Hematopoietic multipotent progenitor cell (in vitro differentiated cells): ENCODE results near the gene REV3L. TPM values are rescaled to one million over a fixed set of nuclear protein-coding genes. Genes with fewer than 3 reads are reported as not detected.

Experiments
- DNase-seq, 3 donors: peaks; one replicate each; pipeline ENCODE4 v3.0.0-alpha.2; 2011 to 2015; ENCODE audit warnings: low read depth in 2 of 3, low spot score in 2 of 3
- total RNA-seq: library from RNA; depleted of rRNA; stranded (reverse); fragments of >200 nt; gene quantifications from one replicate; pipeline ENCODE4 v1.2.3, GENCODE V29; 2012

REV3L gene
- total RNA-seq, 1 donor, result 11.3 TPM

DNA sequence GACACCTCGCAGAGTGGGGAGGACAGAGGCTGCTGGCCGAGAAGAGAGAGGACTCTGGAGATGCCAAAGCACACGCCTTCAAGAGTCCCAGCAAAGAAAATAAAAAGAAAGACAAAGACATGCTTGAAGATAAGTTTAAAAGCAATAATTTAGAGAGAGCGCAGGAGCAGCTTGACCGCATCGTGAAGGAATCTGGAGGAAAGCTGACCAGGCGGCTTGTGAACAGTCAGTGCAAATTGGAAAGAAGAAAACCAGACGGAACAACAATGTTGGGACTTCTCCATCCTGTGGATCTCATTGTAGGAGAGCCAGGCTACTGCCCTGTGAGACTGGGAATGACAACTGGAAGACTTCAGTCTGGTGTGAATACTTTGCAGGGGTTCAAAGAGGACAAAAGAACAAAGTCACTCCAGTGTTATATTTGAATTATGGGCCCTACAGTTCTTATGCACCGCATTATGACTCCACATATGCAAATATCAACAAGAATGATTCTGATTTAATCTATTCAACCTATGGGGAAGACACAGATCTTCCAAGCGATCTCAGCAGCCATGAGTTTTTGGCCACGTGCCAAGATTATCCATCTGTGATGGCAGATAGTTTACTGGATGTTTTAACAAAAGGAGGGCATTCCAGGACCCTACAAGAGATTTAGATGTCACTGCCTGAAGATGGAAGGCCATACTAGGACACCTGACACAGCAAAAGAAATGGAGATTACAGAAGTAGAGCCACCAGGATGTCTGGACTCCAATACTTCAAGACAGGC is 52.2 kb downstream of the REV3L start:
- DNase-seq, result no peak

DNA sequence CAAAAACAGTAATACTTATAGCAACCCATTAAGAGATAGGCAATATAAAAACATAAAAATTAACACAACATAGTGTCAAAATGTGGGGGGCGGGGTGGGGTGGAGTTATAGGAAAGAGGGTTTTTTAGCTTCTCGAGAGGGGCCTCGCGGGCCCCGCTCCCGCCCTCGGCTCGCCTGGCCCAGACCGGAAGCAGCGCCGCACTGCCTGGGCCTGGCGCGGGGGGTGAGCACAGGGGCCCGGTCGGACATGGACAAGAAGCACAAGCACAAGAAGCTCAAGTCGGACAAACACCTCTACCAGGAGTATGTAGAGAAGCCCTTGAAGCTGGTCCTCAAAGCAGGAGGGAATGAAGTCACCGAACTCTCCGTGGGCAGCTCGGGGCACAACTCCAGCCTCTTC is 53.4 kb downstream of the REV3L start:
- DNase-seq, result no peak

DNA sequence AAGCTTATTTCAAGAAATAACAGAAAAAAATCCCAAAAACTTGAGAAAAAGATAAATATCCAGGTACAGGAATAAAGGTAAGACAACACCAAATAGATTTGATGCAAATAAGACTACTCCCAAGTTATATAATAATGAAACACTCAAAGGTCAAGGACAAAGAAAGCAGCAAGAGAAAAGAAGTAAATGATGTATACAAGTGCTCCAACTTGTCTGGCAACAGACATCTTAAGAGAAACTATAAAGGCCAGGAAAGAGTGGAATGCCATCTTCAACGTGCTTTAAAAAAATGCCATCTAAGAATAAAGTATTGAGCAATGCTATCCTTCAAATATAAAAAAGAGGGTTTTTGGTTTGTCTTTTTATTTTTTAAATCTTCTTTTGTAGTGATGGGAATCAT is 54.2 kb downstream of the REV3L start:
- DNase-seq, result no peak

DNA sequence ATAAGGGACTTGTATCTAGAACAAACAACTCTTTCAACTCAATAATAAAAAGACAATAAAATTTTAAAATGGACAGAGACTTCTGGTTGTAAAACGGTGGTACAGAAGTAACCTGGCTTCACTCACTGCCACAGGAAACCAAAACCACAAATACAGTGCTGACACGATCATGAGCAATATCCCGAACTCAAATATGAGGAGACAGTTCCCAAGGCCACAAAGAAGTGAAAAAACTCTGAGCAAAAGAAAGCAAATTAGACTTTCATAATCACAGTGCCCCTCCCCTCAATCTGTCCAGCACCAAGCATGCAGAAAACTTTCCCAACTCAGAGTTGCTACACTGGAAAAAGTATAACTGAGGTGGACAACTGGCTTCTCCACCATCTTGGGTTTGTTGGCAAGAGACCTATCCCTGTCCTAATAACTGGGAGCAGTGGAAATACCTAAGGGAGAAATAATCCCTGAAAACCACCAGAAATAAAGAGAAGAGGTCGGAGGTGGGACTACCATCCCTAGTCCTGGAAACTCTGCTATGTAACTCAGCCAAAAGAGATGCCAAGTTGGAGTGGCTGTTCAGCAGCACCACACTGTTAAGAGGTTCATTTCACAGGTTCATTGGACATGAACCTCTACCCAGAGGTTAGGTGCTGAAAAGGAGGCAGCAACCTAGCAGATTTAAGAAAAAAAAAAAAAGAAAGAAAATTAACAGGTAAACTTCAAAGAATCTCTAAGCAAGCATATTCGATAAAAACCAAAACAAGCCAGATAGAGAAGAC is 55.5 kb downstream of the REV3L start:
- DNase-seq, result peak in 2 of 3 donors; percentile 67 to 73

DNA sequence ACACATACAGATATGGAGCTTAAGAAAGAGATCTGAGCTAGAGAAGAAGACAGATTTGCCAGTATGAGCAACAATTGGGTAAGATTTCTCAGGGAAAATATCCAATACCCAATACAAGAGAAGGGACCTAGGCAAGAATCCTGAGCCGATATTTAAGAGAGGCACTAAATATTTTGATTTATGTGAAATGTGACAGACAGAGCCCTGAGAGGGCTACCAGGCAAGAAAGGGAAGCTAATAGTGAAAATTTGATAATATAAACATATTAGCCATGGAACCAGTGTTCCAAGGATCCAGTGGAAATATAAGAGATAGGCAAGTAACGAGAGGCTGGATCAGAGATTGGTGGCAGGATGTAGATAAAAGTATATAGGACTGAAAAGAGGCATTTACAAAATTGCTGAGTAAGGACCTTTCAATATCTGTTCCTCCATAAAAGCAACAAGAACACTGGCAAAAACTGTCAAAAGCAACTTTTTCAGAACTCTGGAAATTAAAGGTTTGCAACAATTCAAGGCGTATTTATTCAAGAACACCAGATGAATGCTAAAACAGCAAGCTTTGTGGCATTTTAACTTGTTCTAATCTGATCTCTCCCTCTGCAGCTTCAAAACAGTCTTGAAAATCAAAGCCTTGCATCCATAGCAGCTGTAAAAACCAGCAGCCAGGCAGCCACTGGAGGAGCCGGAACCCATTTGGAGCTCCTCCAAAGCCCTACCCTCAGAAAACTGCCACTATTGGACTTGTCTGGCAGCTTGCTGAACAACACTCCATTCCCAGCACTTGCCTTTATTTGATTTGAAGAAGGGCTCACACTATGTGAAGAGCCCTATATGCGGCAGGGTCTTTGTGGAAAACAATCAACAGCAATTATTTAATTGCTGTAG is 58.8 kb downstream of the REV3L start:
- no peak for DNase-seq

DNA sequence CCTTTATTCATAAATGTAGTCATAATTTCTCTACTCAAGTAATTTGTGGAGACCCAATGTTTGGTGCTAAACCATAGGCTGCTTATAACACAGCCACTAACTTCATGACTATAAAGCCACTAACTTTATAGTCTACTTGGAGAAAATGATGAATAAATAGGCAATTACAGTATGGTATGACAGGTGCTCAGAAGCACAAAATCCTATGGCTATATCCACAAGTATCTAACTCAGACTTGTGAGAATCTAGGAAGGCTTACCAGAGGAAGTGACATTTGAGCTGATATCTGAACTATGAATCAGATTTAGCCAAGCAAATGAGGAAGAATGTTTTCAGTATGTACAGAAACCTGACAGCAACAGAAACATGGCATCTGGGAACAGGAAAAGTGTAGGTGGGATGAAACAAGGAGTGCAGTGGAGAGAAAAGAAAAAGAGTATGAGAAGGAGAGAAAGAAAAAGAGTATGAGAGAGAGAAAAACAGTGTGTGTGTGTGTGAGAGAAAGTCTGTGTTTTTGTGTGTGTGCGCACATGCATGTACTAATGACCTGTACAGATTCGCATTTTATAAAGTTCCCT is 59.9 kb downstream of the REV3L start:
- DNase-seq, result no peak

DNA sequence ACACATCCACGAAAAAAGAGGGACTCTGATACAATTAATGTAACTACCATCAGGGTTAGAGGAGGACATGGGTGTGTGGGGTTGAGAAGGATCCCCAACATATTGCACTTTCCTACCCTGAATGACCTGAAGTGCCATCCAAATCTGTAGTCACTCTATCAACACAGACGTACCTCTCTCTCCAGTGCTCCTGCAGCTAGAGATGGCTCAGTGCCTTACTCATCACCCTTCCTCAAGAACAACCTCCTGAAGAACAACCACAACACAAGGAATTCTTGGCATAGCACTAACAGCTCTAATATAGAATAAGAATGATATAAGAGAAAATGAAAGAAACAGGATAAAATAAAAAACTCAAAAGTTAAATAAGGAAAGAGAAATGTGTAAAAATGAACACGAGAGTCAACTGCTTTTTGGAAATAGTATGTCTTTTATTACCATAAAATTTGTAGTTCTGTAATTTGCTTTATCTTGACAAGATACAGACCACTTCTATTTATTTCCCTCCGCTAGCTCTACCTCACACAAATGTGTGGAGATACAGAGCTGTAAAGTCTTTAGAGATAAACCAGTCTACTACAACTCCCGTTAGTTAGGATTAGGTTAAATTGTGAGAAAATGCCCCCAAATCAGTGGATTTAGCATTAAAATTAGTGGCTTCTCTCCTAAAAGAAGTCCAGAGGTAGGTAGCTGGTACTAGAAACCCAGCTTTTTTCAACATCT is 63.9 kb downstream of the REV3L start:
- no peak for DNase-seq

DNA sequence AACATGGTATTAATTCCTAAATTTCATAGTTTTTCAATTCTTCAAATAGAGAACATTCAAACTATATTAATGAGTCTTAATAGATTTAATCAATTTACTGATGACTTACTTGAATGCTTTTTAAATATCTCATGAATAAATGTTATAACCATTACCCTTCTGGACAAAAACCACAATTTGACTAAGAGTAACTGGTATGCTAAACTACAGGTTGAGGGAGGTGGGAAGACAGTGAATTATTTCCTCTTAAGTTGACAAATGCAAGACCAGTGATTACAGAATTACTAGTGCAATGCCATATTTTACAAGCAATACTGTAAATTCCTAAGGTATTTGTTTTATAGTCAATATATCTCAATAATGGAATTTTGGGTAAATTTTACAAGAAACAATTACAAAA is 65.1 kb downstream of the REV3L start:
- no peak for DNase-seq

DNA sequence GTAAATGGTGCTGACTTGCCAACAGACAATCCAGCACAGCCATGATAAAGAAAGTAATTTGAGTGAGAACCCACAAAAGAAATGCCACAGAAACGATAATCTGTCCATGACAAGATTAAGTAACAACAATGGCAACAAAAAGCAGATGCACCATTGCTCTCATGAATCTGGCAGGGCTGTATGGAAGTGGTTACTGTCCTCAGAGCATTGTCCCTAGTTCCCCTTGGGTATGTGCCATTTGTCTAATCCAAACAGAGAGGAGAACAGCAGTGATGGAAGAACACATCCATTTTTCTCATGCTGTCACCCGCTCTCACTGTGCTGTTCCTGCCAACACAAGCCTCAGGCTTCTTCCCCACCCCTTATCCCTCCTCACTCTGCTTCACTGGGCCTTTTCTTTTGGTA is 65.8 kb downstream of the REV3L start:
- DNase-seq, result no peak

DNA sequence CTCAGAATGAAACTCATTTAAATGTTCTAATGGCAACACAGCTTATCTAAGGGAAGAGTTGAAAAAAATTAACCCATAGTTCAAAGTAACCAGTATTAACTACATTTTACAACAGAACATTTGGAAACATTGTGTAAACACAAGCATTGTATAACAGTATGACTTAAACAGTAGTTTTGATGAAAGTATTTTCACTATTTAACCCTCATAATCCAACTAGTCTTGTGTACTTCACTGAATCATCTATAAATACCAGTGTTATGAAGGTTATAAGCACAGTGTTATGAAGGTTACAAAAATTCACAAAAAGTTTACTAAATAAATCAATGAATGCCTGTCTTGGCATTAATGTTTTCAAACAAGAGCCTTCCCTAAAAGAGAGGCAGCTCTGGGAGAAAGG is 66.5 kb downstream of the REV3L start:
- no peak for DNase-seq

DNA sequence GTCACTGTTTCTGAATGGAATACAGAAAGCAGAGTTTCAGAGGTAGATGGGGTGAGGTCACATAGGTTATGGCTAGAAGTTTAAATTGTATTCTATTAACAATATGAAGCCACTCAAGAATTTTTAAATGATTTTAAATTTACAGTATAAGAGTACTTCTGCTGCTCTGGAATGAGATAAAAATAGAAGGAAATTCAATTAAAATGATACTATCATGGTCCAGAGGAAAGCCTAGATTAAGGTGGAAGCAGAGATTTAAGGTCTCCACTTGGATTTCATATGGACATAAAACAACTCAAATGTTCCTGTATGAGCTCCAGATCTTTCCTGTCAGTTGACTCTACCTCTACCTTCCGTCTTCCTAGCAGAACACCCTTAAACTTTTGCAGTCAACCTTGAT is 68.6 kb downstream of the REV3L start:
- no peak for DNase-seq

DNA sequence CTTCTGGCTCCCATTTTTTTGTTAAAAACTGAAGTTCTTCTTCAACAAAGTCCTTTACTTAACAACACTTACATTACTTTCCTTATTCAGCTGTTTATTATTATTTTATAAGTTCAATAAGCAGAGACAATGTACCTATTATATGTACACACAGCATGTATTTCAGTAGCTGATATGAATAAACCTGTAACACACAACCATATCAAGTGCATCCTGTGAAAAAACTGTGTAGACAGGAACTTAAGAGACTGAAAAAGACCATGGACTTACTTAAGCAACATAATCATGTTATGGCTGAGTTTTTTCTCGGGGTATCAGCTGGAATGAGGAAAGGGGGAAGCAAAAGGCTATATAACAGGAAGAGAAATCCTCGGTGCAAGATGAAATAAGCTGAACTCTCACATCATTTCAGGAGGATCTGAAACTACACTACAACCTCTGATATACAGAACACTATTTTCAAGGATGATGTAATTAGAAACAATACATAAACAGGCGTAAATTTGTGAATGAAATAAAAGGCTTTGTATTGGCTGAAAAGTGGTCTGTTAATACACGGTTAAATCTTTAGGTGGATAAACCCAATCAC is 70.9 kb downstream of the REV3L start:
- no peak for DNase-seq

DNA sequence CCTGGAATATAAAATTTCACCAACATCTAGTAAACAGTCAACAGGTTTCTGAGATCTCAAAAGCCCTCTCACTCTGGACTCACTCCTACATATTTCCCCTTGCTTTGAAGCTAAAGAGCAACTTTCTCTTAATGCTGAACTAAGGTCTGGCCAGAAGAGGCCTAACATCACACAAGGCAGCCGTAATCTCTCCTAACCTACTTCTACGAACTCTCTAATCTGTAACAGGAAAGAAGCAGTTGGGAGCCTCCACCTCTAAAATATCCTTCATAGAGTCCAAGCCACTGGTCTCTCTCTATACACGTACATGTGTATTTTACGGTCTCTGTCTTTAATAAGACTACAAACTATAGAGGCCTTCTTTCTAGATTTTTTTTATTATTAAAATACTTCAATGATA is 72.0 kb downstream of the REV3L start:
- DNase-seq, result no peak

DNA sequence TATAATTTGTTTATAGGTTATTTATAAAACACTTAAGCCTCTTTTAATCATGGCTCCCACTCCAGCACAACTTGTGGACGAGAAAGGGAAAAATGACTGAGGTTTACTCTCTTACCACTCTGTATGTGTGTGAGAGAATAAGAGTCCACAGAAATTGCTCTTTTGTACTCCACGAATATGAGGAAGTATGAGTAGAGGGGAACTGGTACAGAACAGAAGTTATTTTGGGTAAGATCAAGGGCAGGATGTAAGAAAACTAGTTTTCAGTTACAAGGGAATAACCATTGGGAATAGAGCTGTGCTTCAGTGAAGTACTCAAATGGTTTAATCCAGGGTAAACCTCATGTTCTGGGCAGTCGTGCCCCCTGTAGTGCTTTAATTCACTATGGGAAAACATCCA is 72.6 kb downstream of the REV3L start:
- peak in 1 of 3 donors; percentile 48 for DNase-seq

DNA sequence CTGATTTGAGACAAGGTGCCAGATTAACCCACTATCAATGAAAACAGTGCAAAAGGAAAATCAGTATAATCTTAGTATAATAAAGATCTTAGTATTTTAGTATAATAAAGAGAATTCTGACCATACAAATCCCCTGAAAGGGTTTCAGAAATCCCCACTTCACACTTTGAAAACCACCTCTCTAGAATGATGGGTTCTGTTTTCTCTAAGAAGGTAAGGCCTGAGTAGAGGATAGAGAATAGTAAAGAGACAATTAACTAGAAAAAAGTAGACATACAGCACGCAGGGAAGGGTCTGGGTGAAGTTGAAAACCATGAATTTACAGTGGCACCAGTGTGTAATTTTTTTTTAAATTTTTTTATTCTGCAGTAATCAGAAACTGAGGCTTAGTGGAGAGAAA is 73.6 kb downstream of the REV3L start:
- no peak for DNase-seq

DNA sequence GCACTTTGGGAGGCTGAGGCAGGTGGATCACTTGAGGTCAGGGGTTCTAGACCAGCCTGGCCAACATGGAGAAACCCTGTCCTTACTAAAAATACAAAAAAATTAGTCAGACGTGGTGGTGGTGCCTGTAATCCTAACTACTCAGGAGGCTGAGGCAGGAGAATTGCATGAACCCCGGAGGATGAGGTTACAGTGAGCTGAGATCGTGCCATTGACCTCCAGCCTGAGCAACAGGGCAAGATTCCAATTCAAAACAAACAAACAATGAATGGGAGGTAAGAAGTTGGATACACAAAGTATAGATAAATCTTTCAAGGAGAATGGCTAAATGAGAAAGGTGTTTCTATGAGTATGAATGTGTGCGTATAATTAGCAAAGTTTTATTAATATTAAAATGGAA is 75.3 kb downstream of the REV3L start:
- no peak for DNase-seq

DNA sequence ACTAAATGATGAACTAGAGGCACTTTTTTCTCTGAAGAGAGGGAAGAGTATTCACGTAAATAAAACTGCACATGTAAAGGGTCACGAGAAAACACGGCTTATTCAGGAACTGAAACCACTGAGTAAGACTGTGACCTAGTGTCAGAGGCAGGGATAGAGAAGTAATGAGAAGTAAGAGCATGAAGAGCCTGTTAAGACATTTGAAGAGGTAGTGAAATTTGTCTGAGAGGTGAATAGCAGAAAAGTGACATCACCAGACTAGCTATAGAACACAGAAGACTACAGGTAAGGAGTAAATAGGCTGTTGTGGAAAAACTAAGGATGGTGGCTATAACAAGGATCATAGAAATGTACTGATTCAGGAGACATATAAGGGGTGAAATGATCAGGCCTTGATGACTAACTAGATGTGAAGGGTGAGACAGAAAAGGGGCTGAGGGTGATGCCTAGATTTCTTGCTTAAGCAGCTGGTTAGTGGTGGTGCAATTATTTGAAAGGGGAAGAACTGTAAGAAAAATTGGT is 76.8 kb downstream of the REV3L start:
- peak in 1 of 3 donors; percentile 42 for DNase-seq

DNA sequence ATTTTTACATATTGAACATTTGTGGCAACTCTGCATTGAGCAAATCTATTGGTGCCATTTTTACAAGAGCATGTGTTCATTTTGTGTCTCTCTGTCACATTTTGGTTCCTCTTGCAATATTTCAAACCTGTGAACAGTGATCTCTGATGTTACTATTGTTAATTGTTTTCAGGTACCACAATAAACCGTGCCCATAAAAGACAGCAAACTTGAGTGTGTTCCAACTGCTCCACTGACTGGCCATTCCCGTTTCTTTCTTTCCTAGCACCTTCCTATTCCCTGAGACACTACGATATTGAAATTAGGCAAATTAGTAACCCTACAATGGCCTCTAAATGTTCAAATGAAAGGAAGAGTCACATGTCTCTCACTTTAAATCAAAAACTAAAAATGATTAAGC is 79.6 kb downstream of the REV3L start:
- DNase-seq, result no peak

DNA sequence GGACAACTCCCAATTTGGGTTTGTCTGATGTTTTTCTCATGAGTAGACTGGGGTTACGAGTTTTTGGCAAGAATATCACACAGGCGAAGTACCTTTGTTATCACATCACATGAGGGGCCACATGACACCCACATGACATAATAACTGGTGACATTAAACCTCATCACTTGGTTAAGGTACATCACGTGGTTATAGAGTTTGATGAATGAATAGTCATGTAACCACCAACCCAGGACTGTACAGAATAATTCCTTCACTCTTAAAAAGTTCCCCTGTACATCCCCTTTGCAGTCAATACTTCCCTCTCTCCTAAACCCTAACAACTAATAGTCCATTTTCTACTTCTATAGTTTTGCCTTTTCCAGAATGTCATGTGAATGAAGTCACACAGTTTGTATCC is 83.4 kb downstream of the REV3L start:
- no peak for DNase-seq

DNA sequence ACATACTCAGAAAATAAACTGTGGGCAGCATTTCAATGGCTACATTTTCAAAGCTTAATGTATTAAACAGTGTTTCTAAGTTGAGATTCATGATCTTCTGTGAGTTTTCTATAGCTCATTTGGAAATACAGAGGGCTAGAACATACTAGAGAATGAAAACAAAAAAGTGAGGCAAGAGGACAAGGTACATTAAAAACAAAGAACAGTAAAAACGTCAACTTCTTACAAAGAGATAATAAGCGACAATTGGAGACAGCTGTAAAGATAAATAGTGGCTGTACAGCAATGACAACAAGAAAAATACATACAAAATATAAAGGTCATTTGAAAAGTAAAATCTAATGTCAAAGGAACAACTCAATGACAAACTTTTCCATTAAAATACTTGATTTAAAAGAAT is 94.3 kb downstream of the REV3L start:
- no peak for DNase-seq
